Aorta (tissue), 5 donors: ENCODE data around the gene MDH2. TPM values are rescaled to one million over a fixed set of nuclear protein-coding genes. Genes with fewer than 3 reads are reported as not detected.
"Not testable (repeated sequence)": the region's sequence is repeated elsewhere in the genome, so short reads cannot be mapped to it uniquely, and the experiment has no call there.

Source experiments
- ATAC-seq: fragments of 200-7000 bp; cut with Tn5 transposase; one replicate; pipeline ENCODE4 v1.9.1; 2022; ENCODE audit warnings: moderate library complexity; ENCODE audit not compliant: low FRiP score
- DNase-seq, 2 donors: peaks; one replicate each; pipeline ENCODE4 v3.0.0-alpha.2; 2020
- H3K27ac ChIP-seq, 2 donors: one replicate each; pipeline ENCODE4 v1.5.1; 2013; ENCODE audit warnings: low read length in 2 of 2, mild to moderate bottlenecking in 2 of 2, moderate library complexity in 2 of 2, control low read depth in 1 of 2, inconsistent platforms in 1 of 2, low read depth in 1 of 2
- H3K27me3 ChIP-seq, 2 donors: one replicate each; pipeline ENCODE4 v1.6.1; 2013; ENCODE audit warnings: control low read depth in 1 of 2, low read length in 1 of 2, mild to moderate bottlenecking in 1 of 2, moderate library complexity in 1 of 2; ENCODE audit not compliant: insufficient read depth in 2 of 2, control insufficient read depth in 1 of 2
- H3K36me3 ChIP-seq, 2 donors: one replicate each; pipeline ENCODE4 v1.6.1; 2013; ENCODE audit warnings: control low read depth in 1 of 2, low read length in 1 of 2, mild to moderate bottlenecking in 1 of 2; ENCODE audit not compliant: insufficient read depth in 2 of 2, control insufficient read depth in 1 of 2
- H3K4me1 ChIP-seq, 2 donors: one replicate each; pipeline ENCODE4 v1.6.1; 2013; ENCODE audit warnings: low read length in 2 of 2, control low read depth in 1 of 2, mild to moderate bottlenecking in 1 of 2, moderate library complexity in 1 of 2; ENCODE audit not compliant: insufficient read depth in 2 of 2, control insufficient read depth in 1 of 2
- H3K4me3 ChIP-seq, 2 donors: one replicate each; pipeline ENCODE4 v1.5.1; 2013; ENCODE audit warnings: low read length in 2 of 2, control low read depth in 1 of 2, mild to moderate bottlenecking in 1 of 2
- H3K9me3 ChIP-seq: one replicate; pipeline ENCODE4 v1.6.1; 2013; ENCODE audit warnings: mild to moderate bottlenecking, low read length; ENCODE audit not compliant: control insufficient read depth
- WGBS, 2 donors: extraction: QIAGEN DNeasy Blood & Tissue Kit; methylation state at CpG; one replicate each; pipeline ENCODE4 v1.1.7; 2013; 5-methylcytosine and 5-hydroxymethylcytosine counted together
- intact Hi-C, 2 donors: fragments of 100-400 bp; cut with DNase I; formaldehyde crosslinking; loops; one replicate each; pipeline versions ENCODE4 v1.14.2 to v1.15.0; 2022
- polyA plus RNA-seq, 2 donors: library from polyadenylated mRNA; stranded (reverse); fragments of 200-250 nt; gene quantifications; one replicate each; pipeline ENCODE4 v1.2.3, GENCODE V29; 2013
- total RNA-seq, 2 donors: library from RNA; stranded (reverse); fragmentation: NEBNext Ultra II Directional; extraction: Animal tissue kit (Norgen Biotek cat#: 25700); gene quantifications; one replicate each; pipeline ENCODE4 v1.2.1, GENCODE V29; 2021
- donor health status: healthy with polysubstance abuse.
- donor health status: Bipolar disorder and iron deficiency.
- donor health status: DM: no; HTN: no; CAD: no.
- donor health status: DM: no; HTN: no; CAD: no.
- donor health status: DM: yes; HTN: yes; CAD: no.

The MDH2 gene
- total and polyA plus RNA-seq, 4 donors, result 65.3 to 87.9 (median 67.6) TPM

GRCh38 chr7:76009672-76010600 lies 38.0 kb upstream of the MDH2 start:
- DNase-seq (no peak), ATAC-seq (peak; percentile 24)
- intact Hi-C loops, result no loop called here
- 37 to 43% methylated on average over 11 of the region's 11 CpGs for WGBS, 2 donors
- Histone ChIP-seq H3K4me1 (no peaks in the 10 kb centered on the region), H3K4me3 (no peak overlapping the region), H3K9me3 (no peaks in the 10 kb centered on the region), H3K36me3 (peaks cover 0 to 3% of the 10 kb centered on the region in 2 donors), H3K27me3 (no peaks in the 10 kb centered on the region), H3K27ac (peak overlapping the region in 1 of 2 donors; percentile 5)

- Histone ChIP-seq H3K9me3 (no peaks in the 10 kb centered on the region), H3K4me1 (no peaks in the 10 kb centered on the region), H3K27me3 (no peaks in the 10 kb centered on the region), H3K4me3 (no peak overlapping the region), H3K36me3 (peaks cover 0 to 3% of the 10 kb centered on the region in 2 donors), H3K27ac (peak overlapping the region in 1 of 2 donors; percentile 92)
- intact Hi-C loops, result no loop called here
- DNase-seq (peak in 1 of 2 donors; percentile 69), ATAC-seq (peak; percentile 73)
- 1 to 8% methylated on average over 8 of the region's 8 CpGs for WGBS, 2 donors
Measured at GRCh38 chr7:76011442-76011861, 36.5 kb upstream of the MDH2 start.

GRCh38 chr7:76016191-76016947 lies 31.5 kb upstream of the MDH2 start:
- Histone ChIP-seq H3K4me3 (no peak overlapping the region), H3K27ac (no peak overlapping the region), H3K4me1 (no peaks in the 10 kb centered on the region), H3K36me3 (peaks cover 0 to 3% of the 10 kb centered on the region in 2 donors), H3K27me3 (no peaks in the 10 kb centered on the region), H3K9me3 (no peaks in the 10 kb centered on the region)
- intact Hi-C loops, result no loop called here
- 74 to 76% methylated on average over 13 of the region's 13 CpGs for WGBS, 2 donors
- no peak for DNase-seq
- ATAC-seq, result no peak

DNA sequence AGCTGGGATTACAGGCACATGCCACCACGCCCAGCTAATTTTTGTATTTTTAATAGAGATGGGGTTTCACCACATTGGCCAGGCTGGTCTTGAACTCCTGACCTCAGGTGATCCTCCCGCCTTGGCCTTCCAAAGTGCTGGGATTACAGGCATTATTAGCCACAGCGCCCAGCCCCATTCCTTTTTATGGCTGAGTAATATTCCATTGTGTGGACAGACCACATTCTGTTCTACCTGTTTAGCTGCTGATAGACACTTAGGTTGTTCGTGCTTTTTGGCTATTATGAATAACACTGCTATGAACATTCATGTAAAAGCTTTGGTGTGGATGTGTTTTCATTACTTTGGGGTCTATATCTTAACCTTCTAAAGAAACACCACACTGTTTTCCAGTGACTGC lies 29.4 kb upstream of the MDH2 start:
- ATAC-seq, H3K36me3 ChIP-seq, H3K4me1 ChIP-seq, H3K4me3 ChIP-seq, H3K9me3 ChIP-seq, DNase-seq, intact Hi-C loops, H3K27me3 ChIP-seq, H3K27ac ChIP-seq: not testable (repeated sequence)
- 97 to 98% methylated on average over 4 of the region's 4 CpGs for WGBS, 2 donors

GRCh38 chr7:76020031-76020714 lies 27.7 kb upstream of the MDH2 start:
- no peak overlapping the region for H3K27ac ChIP-seq
- WGBS, 2 donors, result 31 to 35% methylated on average over 6 of the region's 6 CpGs
- intact Hi-C loops, result loop anchor here (1.0 to 2.0 kb wide), 2 partner anchors 153 to 154 kb away; no protein-coding TSS in a partner anchor
- no peaks in the 10 kb centered on the region for H3K4me1 ChIP-seq
- H3K27me3 ChIP-seq, result no peaks in the 10 kb centered on the region
- no peak overlapping the region for H3K4me3 ChIP-seq
- no peaks in the 10 kb centered on the region for H3K9me3 ChIP-seq
- ATAC-seq, result peak; percentile 83
- DNase-seq, result peak; percentile 77 to 93
- H3K36me3 ChIP-seq, result no peaks in the 10 kb centered on the region

DNA sequence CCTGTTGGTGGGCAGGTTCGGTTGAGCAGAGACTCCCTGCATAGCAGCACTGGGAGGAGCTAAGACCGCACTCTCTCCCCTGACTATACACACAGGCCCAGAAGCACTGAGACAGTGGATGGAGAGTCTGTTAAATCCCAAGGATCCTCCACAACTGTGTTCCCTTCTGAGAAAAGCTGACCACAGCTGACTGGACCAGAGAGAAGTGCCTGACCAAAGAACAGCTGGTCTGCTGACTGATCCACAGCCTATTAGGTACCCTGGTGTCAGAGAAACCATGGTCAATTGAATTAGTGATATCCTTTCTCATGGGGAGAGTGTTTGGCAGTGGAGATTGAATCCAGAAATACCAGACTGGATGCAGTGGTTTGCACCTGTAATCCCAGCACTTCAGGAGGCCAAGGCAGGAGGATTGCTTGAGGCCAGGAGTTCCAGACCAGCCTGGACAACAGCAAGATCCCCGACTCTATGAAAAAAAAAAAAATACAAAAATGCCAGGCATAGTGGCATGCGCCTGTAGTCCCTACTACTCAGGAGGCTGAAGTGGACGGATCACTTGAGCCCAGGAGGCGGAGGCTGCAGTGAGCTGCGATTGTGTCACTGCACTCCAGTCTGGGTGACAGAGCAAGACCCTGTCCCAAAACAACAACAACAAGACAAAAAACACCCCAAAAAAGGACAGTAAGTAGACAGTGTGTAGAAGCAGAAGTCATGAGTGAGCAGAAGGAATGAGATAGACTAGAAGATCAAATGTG lies 25.7 kb upstream of the MDH2 start:
- intact Hi-C loops, result no loop called here

DNA sequence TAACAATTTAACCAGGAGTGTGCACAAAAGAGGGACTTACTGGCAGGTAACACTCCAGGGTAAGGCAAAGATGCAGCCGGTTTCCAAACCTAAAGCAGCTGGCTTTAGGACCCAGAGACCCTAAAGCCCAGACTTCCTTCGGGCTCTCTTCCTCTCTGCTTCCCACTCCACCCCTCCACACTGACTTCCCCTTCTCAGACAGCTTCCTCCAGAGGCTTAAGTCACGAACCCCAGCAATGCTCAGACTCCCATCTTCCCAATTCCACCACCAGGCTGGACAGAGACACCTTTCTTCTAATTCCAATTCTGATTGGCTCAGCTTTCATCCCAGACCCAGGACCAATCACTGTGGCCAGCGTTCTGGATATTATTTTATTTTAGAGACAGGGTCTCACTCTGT lies 24.9 kb upstream of the MDH2 start:
- ATAC-seq, result no peak
- H3K4me1 ChIP-seq, result no peaks in the 10 kb centered on the region
- WGBS, 2 donors, result 51 to 59% methylated on average over 4 of the region's 4 CpGs
- no peak overlapping the region for H3K27ac ChIP-seq
- no peaks in the 10 kb centered on the region for H3K36me3 ChIP-seq
- no peaks in the 10 kb centered on the region for H3K9me3 ChIP-seq
- H3K4me3 ChIP-seq, result no peak overlapping the region
- peak in 1 of 2 donors; percentile 63 for DNase-seq
- H3K27me3 ChIP-seq, result no peaks in the 10 kb centered on the region
- intact Hi-C loops, result no loop called here

More for the DNA sequence above, 25.7 kb upstream of the MDH2 start:
- no peak for ATAC-seq
- Histone ChIP-seq H3K27ac (no peak overlapping the region), H3K4me1 (no peaks in the 10 kb centered on the region), H3K9me3 (no peaks in the 10 kb centered on the region), H3K36me3 (no peaks in the 10 kb centered on the region), H3K4me3 (no peak overlapping the region), H3K27me3 (no peaks in the 10 kb centered on the region)
- no peak for DNase-seq
- whole genome bisulfite sequencing, 2 donors, result 86 to 91% methylated on average over 7 of the region's 7 CpGs

DNA sequence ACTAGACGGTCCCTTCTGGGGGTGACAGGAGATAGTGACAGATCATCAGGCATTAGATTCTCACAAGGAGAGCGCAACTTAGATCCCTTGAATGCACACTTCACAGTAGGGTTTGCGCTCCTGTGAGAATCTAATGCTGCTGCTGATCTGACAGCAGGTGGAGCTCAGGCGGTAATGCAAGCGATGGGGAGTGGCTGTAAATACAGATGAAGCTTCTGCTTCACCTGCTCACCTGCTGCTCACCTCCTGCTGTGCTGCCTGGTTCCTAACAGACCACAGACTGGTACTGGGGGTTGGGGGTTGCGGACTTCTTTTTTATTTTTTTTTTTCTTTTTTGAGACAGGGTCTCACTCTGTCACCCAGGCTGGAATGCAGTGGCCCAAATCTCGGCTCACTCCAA lies 18.2 kb upstream of the MDH2 start:
- H3K36me3 ChIP-seq, H3K27ac ChIP-seq, H3K4me3 ChIP-seq, intact Hi-C loops, DNase-seq, H3K27me3 ChIP-seq, H3K4me1 ChIP-seq, H3K9me3 ChIP-seq, ATAC-seq: not testable (repeated sequence)
- WGBS, 2 donors, result 96% methylated on average over 7 of the region's 7 CpGs
